Lung (tissue), 12 donors: ENCODE results near the gene CYP27C1. TPM values are rescaled to one million over a fixed set of nuclear protein-coding genes. Genes with fewer than 3 reads are reported as not detected.

Source experiments
- ATAC-seq: fragments of 200-7000 bp; cut with Tn5 transposase; one replicate; pipeline ENCODE4 v1.9.1; 2020; ENCODE audit warnings: moderate number of reproducible peaks; ENCODE audit not compliant: insufficient read depth, low FRiP score
- DNase-seq, 3 donors: peaks; one replicate each; pipeline ENCODE4 v3.0.0-alpha.2; 2013 to 2017
- H3K27ac ChIP-seq, 2 donors: one replicate each; pipeline ENCODE4 v1.5.1; 2013; ENCODE audit warnings: mild to moderate bottlenecking in 2 of 2, moderate library complexity in 2 of 2, control low read depth in 1 of 2, inconsistent platforms in 1 of 2, low read depth in 1 of 2, low read length in 1 of 2
- H3K27me3 ChIP-seq, 3 donors: one replicate each; pipeline ENCODE4 v1.5.1; 2013; ENCODE audit warnings: low read length in 2 of 3; ENCODE audit not compliant: control insufficient read depth in 3 of 3, insufficient read depth in 3 of 3
- H3K36me3 ChIP-seq, 4 donors: one replicate each; pipeline ENCODE4 v1.5.1; 2013; ENCODE audit warnings: low read length in 4 of 4, mild to moderate bottlenecking in 1 of 4, moderate library complexity in 1 of 4; ENCODE audit not compliant: control insufficient read depth in 4 of 4, insufficient read depth in 4 of 4
- H3K4me1 ChIP-seq, 5 donors: one replicate each; pipeline ENCODE4 v1.5.1; 2013; ENCODE audit warnings: low read length in 5 of 5, mild to moderate bottlenecking in 2 of 5, moderate library complexity in 1 of 5; ENCODE audit not compliant: control insufficient read depth in 5 of 5, insufficient read depth in 5 of 5
- H3K4me3 ChIP-seq: one replicate; pipeline ENCODE4 v1.5.1; 2013; ENCODE audit warnings: mild to moderate bottlenecking, control low read depth, moderate library complexity
- H3K9ac ChIP-seq, 2 donors: one replicate each; pipeline ENCODE4 v1.5.1; 2013; ENCODE audit warnings: low read length in 2 of 2, control low read depth in 1 of 2; ENCODE audit not compliant: insufficient read depth in 1 of 2
- H3K9me3 ChIP-seq, 4 donors: one replicate each; pipeline ENCODE4 v1.5.1; 2013; ENCODE audit warnings: low read length in 3 of 4, mild to moderate bottlenecking in 1 of 4, moderate library complexity in 1 of 4; ENCODE audit not compliant: control insufficient read depth in 4 of 4, insufficient read depth in 3 of 4
- CTCF ChIP-seq: IDR thresholded peaks from 2 replicates; pipeline ENCODE4 v1.5.1; 2012; ENCODE audit warnings: mild to moderate bottlenecking; ENCODE audit errors: control extremely low read depth, extremely low read depth
- WGBS, 2 donors: extraction: QIAGEN DNeasy Blood & Tissue Kit; methylation state at CpG; one replicate each; pipeline ENCODE4 v1.1.7; 2013; 5-methylcytosine and 5-hydroxymethylcytosine counted together
- polyA plus RNA-seq, 2 donors: library from polyadenylated mRNA; stranded (reverse); fragments of 200-250 nt; gene quantifications; one replicate each; pipeline ENCODE4 v1.2.1, GENCODE V29; 2013
- total RNA-seq, 2 donors: library from RNA; depleted of rRNA in 1 of 2; stranded (reverse); fragments of >200 nt in 1 of 2; gene quantifications; one replicate each; pipeline ENCODE4 v1.2.1, GENCODE V29; 2014 to 2021
- donor health status: control.
- donor health status: control.
- donor health status: Bipolar disorder and iron deficiency.
- donor health status: healthy.
- donor health status: DM: yes; HTN: yes; CAD: no.

CYP27C1 gene
- total and polyA plus RNA-seq, 4 donors, result 0.04 to 2.9 (median 0.07) TPM

GRCh38 chr2:127205218-127206125 is 14.6 kb downstream of the CYP27C1 start:
- ATAC-seq, result no peak

GRCh38 chr2:127201452-127201851 is 18.6 kb downstream of the CYP27C1 start:
- DNase-seq (no peak), ATAC-seq (no peak)
- no peak for TF ChIP-seq CTCF
- Histone ChIP-seq H3K9me3 (no peaks in the 10 kb centered on the region), H3K4me3 (no peak overlapping the region), H3K27ac (no peak overlapping the region), H3K36me3 (peaks cover 0 to 7% (median 3%) of the 10 kb centered on the region in 4 donors), H3K9ac (no peak overlapping the region), H3K4me1 (peaks cover 0 to 15% (median 0%) of the 10 kb centered on the region in 5 donors), H3K27me3 (no peaks in the 10 kb centered on the region)
- 71 to 87% methylated on average over 5 of the region's 5 CpGs for WGBS, 2 donors

More at GRCh38 chr2:127205218-127206125, 14.6 kb downstream of the CYP27C1 start:
- Histone ChIP-seq H3K36me3 (peaks cover 0 to 5% (median 2%) of the 10 kb centered on the region in 4 donors), H3K9ac (no peak overlapping the region), H3K4me1 (peaks cover 0 to 25% (median 3%) of the 10 kb centered on the region in 5 donors), H3K27me3 (no peaks in the 10 kb centered on the region), H3K9me3 (no peaks in the 10 kb centered on the region), H3K4me3 (no peak overlapping the region), H3K27ac (no peak overlapping the region)
- no peak for TF ChIP-seq CTCF
- 74 to 87% methylated on average over 35 of the region's 35 CpGs for WGBS, 2 donors
- DNase-seq, result peak; percentile 67 to 76 (median 73)

- H3K4me3 ChIP-seq, result no peak overlapping the region
- peaks cover 0 to 7% (median 3%) of the 10 kb centered on the region in 4 donors for H3K36me3 ChIP-seq
- DNase-seq (no peak), ATAC-seq (no peak)
- H3K9ac ChIP-seq, result no peak overlapping the region
- 89 to 93% methylated on average over 7 of the region's 7 CpGs for WGBS, 2 donors
- H3K9me3 ChIP-seq, result no peaks in the 10 kb centered on the region
- no peak for TF ChIP-seq CTCF
- no peaks in the 10 kb centered on the region for H3K27me3 ChIP-seq
- peaks cover 0 to 15% (median 0%) of the 10 kb centered on the region in 5 donors for H3K4me1 ChIP-seq
- no peak overlapping the region for H3K27ac ChIP-seq
Observed at GRCh38 chr2:127200962-127201361, 19.1 kb downstream of the CYP27C1 start.
